Activated CD8-positive, alpha-beta memory T cell treated with anti-CD3 and anti-CD28 coated beads, Interleukin-2, amount 50 U/mL, for 24 hours (primary cell): ENCODE results near the gene ADAMTSL2.

Experiments
- DNase-seq: peaks from one replicate; pipeline ENCODE4 v3.0.0-alpha.2; 2020; ENCODE audit errors: extremely low read depth

The ADAMTSL2 gene

GRCh38 chr9:133499892-133500270, 34.6 kb upstream of the ADAMTSL2 start:
- DNase-seq, result no peak

GRCh38 chr9:133502112-133502511, 32.4 kb upstream of the ADAMTSL2 start:
- DNase-seq, result no peak

- DNase-seq, result no peak
These were observed 29.2 kb upstream of the ADAMTSL2 start for GRCh38 chr9:133505186-133505830.

GRCh38 chr9:133505901-133506652, 28.4 kb upstream of the ADAMTSL2 start:
- no peak for DNase-seq

- no peak for DNase-seq
These were observed 27.9 kb upstream of the ADAMTSL2 start for GRCh38 chr9:133506653-133507038.

- no peak for DNase-seq
These were observed 27.1 kb upstream of the ADAMTSL2 start for GRCh38 chr9:133507246-133507965.

- DNase-seq, result no peak
These were observed 26.5 kb upstream of the ADAMTSL2 start for GRCh38 chr9:133508046-133508445.

- no peak for DNase-seq
These were observed 25.1 kb upstream of the ADAMTSL2 start for GRCh38 chr9:133509179-133510083.

- DNase-seq, result no peak
These were observed 23.5 kb upstream of the ADAMTSL2 start for GRCh38 chr9:133510926-133511505.

- no peak for DNase-seq
These were observed 22.9 kb upstream of the ADAMTSL2 start for GRCh38 chr9:133511607-133512006.

- DNase-seq, result no peak
These were observed 22.0 kb upstream of the ADAMTSL2 start for GRCh38 chr9:133512253-133513213.

GRCh38 chr9:133513214-133514100, 21.0 kb upstream of the ADAMTSL2 start:
- DNase-seq, result no peak

- DNase-seq, result no peak
These were observed 19.9 kb upstream of the ADAMTSL2 start for GRCh38 chr9:133514460-133515239.

GRCh38 chr9:133515240-133515610, 19.3 kb upstream of the ADAMTSL2 start:
- DNase-seq, result no peak

GRCh38 chr9:133515615-133516255, 18.8 kb upstream of the ADAMTSL2 start:
- no peak for DNase-seq

GRCh38 chr9:133516256-133516960, 18.1 kb upstream of the ADAMTSL2 start:
- no peak for DNase-seq

- no peak for DNase-seq
These were observed 17.5 kb upstream of the ADAMTSL2 start for GRCh38 chr9:133516961-133517350.
